ENCODE data around the gene NCKAP5. TPM values are rescaled to one million over a fixed set of nuclear protein-coding genes. Genes with fewer than 3 reads are reported as not detected.

NCKAP5 gene
- total RNA-seq, 4 donors from 2014 or later = 2.7 to 11.7 (median 5.6) TPM

DNA sequence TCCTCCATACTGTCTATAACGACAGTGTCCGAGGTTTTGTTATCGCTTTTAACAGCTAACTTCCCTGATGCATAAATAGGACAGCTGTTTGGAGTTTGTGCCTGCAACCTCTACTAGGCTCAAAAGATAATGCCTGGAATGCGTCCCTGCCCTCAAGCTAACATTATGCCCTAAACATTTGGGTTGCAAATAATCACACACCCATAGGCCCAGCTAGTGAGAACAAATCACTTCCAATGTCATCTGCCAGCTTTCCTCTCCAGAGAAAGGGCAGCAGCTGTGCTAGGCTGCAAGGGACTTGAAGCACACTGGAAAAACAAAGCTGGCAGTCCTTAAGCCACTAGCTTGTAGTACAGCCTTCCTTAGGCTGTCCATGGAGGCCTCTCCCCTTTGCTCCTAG is 696.4 kb downstream of the NCKAP5 start:
- Histone ChIP-seq H3K4me3 (no peak overlapping the region), H3K27me3 (no peaks in the 10 kb centered on the region), H3K4me1 (no peaks in the 10 kb centered on the region), H3K36me3 (no peaks in the 10 kb centered on the region), H3K9me3 (no peaks in the 10 kb centered on the region), H3K27ac (no peak overlapping the region)
- TF ChIP-seq CTCF (IDR thresholded peaks at IDR 0.05) (no peak), POLR2A (IDR thresholded peaks at IDR 0.05) (no peak), EP300 (IDR thresholded peaks at IDR 0.05) (no peak)
- DNase-seq (ENCODE audit: low spot score in 2 of 2) = no peak
- 63 to 65% methylated on average over 4 of the region's 4 CpGs for WGBS, 2 donors

- Histone ChIP-seq H3K36me3 (no peaks in the 10 kb centered on the region), H3K9me3 (no peaks in the 10 kb centered on the region), H3K4me3 (no peak overlapping the region), H3K27me3 (no peaks in the 10 kb centered on the region), H3K27ac (no peak overlapping the region), H3K4me1 (no peaks in the 10 kb centered on the region)
- TF ChIP-seq CTCF (IDR thresholded peaks at IDR 0.05) (no peak), EP300 (IDR thresholded peaks at IDR 0.05) (no peak), POLR2A (IDR thresholded peaks at IDR 0.05) (no peak)
- DNase-seq (ENCODE audit: low spot score in 2 of 2) = no peak
These were observed 704.3 kb downstream of the NCKAP5 start for GRCh38 chr2:132863961-132864360.

DNA sequence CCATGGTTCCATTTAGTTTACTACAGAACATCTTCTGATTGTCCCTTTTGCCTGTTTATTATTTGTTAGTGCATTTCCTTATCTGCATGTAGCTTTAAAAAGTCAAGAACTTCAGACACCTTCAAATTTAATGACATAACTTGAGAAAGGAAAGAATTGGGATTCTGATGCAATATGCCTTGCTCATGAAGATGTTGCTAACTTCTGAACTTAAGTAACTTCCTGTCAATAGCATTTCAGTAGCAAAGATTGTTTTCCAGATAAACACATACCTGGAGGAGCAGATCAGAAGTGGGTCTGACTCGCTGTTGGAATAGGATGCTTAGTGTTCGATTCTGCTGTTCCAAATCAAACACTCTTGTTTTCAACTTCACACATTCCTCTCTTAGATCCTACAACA is 708.0 kb downstream of the NCKAP5 start:
- Histone ChIP-seq H3K36me3 (no peaks in the 10 kb centered on the region), H3K4me3 (no peak overlapping the region), H3K27me3 (no peaks in the 10 kb centered on the region), H3K9me3 (no peaks in the 10 kb centered on the region), H3K4me1 (no peaks in the 10 kb centered on the region), H3K27ac (no peak overlapping the region)
- TF ChIP-seq EP300 (IDR thresholded peaks at IDR 0.05) (no peak), CTCF (IDR thresholded peaks at IDR 0.05) (no peak), POLR2A (IDR thresholded peaks at IDR 0.05) (no peak)
- DNase-seq (ENCODE audit: low spot score in 2 of 2) = no peak
- 87 to 88% methylated on average over 2 of the region's 2 CpGs for WGBS, 2 donors

DNA sequence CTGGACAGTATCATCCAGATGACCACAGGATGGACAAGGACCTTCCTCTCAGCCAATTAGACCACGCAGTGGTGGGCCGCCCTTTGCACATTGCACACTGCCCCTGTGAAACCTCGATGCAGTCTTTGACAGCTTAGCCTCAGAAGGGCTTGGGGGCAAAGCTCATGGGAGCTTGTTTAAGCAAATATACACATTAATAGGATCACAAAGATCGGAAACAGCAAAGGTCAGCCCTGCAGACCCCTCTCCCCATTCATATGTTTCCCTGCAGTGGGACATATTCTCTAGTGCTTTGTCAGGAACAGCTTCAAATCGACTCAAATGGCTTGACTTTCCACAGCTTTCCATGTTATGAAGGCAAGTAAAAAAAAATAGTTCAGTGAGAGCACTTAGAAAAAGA is 708.7 kb downstream of the NCKAP5 start:
- no peak overlapping the region for H3K4me3 ChIP-seq
- no peak overlapping the region for H3K27ac ChIP-seq
- no peaks in the 10 kb centered on the region for H3K9me3 ChIP-seq
- no peaks in the 10 kb centered on the region for H3K36me3 ChIP-seq
- H3K4me1 ChIP-seq = no peaks in the 10 kb centered on the region
- TF ChIP-seq CTCF (IDR thresholded peaks at IDR 0.05) (no peak), EP300 (IDR thresholded peaks at IDR 0.05) (no peak), POLR2A (IDR thresholded peaks at IDR 0.05) (no peak)
- no peaks in the 10 kb centered on the region for H3K27me3 ChIP-seq
- DNase-seq (ENCODE audit: low spot score in 2 of 2) = no peak
- WGBS, 2 donors = 53 to 54% methylated on average over 5 of the region's 5 CpGs

- H3K27ac ChIP-seq = no peak overlapping the region
- WGBS, 2 donors = 50 to 90% methylated on average over 1 of the region's 1 CpG
- H3K4me3 ChIP-seq = no peak overlapping the region
- H3K4me1 ChIP-seq = no peaks in the 10 kb centered on the region
- no peaks in the 10 kb centered on the region for H3K36me3 ChIP-seq
- no peaks in the 10 kb centered on the region for H3K9me3 ChIP-seq
- no peaks in the 10 kb centered on the region for H3K27me3 ChIP-seq
- TF ChIP-seq CTCF (IDR thresholded peaks at IDR 0.05) (no peak), EP300 (IDR thresholded peaks at IDR 0.05) (no peak), POLR2A (IDR thresholded peaks at IDR 0.05) (no peak)
- no peak for DNase-seq (ENCODE audit: low spot score in 2 of 2)
These were observed 710.9 kb downstream of the NCKAP5 start for GRCh38 chr2:132857319-132857718.
